SW 1271 (cell line): ENCODE results near the gene ZNF662.
A peak's percentile ranks its signal among the peaks of the same experiment; 100 is the strongest.

Experiments used
- DNase-seq, 2 experiments: peaks; one replicate each; lab custom pipeline; 2025; lab: John Stamatoyannopoulos, UW

ZNF662 gene

GRCh38 chr3:42936157-42936981 is 30.4 kb downstream of the ZNF662 start:
- DNase-seq = no peak

GRCh38 chr3:42937334-42937733 is 31.4 kb downstream of the ZNF662 start:
- DNase-seq = no peak

- no peak for DNase-seq
Observed at GRCh38 chr3:42942693-42943092, 36.8 kb downstream of the ZNF662 start.

- no peak for DNase-seq
Observed at GRCh38 chr3:42946050-42946449, 40.1 kb downstream of the ZNF662 start.

DNA sequence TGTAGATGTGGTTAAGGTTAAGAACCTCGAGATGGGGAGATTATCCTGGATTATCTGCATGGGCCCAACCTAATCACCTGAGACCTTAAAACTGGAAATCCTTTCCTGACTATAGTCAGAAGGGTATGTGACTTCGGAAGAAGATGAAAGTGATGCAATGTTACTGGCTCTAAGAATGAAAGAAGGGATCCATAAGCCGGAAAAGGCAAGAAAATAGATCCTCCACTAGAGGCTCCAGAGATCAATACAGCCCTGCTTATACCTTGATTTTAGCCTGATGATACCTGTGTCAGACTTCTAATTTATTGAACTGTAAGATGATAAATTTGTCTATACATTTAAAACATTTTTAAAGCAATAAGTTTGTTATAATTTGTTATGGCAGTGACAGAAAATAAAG is 51.6 kb downstream of the ZNF662 start:
- DNase-seq = no peak

DNA sequence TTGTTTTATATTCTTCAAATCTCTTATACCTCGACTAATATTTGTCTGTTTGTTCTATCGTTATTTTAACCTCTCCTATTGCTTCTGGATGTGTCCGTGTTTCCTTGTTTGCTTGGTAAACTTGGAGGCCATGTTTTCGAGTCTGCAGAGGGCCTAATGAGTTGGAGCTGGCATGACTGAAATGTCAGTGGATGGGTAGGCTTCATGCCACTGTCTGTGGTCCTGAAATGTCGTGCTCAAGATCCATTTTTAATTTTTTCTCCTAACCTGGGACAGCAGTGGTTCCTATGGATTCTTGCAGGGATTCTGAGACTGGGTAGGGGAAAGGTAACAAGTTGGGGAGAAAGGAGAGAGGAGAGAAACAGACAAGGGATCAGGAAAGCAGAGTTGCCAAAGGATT is 54.3 kb downstream of the ZNF662 start:
- DNase-seq = no peak

- no peak for DNase-seq
Observed at GRCh38 chr3:42960786-42961185, 54.8 kb downstream of the ZNF662 start.

GRCh38 chr3:42961633-42962032 is 55.7 kb downstream of the ZNF662 start:
- peak; percentile 24 to 51 for DNase-seq

DNA sequence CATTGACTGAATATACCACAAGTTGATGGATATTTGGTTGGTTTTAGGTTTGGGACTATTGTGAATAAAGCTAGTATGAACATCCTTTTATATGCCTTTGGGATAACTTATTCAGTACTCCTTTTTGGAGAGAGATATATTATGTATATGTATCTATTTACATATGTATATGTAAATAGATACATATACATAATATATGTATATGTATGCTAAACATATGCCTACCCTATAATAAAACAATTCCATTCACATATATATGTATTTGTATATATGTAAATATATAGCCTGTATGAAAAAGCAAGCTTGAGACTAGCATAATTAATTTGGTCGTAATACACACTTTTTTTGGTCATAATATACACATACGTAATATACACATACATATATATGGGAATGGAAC is 57.3 kb downstream of the ZNF662 start:
- DNase-seq = no peak

DNA sequence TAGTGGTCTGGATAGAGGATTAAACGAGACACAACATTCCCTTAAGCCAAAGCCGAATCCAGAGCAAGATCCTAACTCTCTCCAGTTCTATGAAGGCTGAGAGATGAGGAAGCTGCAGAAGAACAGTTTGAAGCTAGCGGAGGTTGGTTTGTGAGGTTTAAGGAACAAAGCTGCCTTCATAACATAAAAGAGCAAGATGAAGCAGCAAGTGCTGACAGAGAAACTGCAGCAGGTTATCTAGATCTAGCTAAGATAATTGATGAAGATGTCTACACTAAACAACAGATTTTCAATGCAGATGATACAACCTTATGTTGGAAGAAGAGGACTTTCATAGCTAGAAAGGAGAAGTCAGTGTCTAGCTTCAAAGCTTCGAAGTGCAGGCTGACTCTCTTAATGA is 58.3 kb downstream of the ZNF662 start:
- no peak for DNase-seq
